Measurements from ENCODE around the gene TCP1. TPM values are rescaled to one million over a fixed set of nuclear protein-coding genes. Genes with fewer than 3 reads are reported as not detected.

TCP1 gene
- total and polyA plus RNA-seq, 2 of the 8 experiments (the other 6 are each of a cell fraction or from before 2014, with no cell fraction given) = 117 to 348 TPM

GRCh38 chr6:159805440-159806020 lies 16.1 kb upstream of the TCP1 start:
- Histone ChIP-seq H3K79me2 (ENCODE audit: control insufficient read depth in 1 of 2, insufficient read depth in 2 of 2, low read length in 2 of 2) (no peaks in the 10 kb centered on the region), H2BK15ac (ENCODE audit: low read length) (no peak overlapping the region), H3K18ac (ENCODE audit: extremely low read depth, low read length) (no peak overlapping the region), H4K8ac (ENCODE audit: extremely low read depth, insufficient read depth, low read length) (no peak overlapping the region), H3K79me1 (ENCODE audit: low read depth, low read length) (no peaks in the 10 kb centered on the region), H3K4me3 (ENCODE audit: extremely low read depth in 1 of 4, insufficient read depth in 2 of 4, low read depth in 3 of 4, low read length in 4 of 4) (no peak overlapping the region), H3K9ac (replicated peaks in 1 of 4; ENCODE audit: extremely low read depth in 1 of 4, low read depth in 3 of 4, low read length in 3 of 4) (no peak overlapping the region), H2AFZ (ENCODE audit: low read length) (no peak overlapping the region), H2BK5ac (ENCODE audit: low read depth, low read length) (no peak overlapping the region; the same call in 1 of the 2 replicates), H3K23ac (ENCODE audit: insufficient read length) (no peak overlapping the region), H4K20me1 (replicated peaks in 1 of 2; ENCODE audit: control insufficient read depth in 1 of 2, insufficient read depth in 2 of 2, low read length in 2 of 2) (no peaks in the 10 kb centered on the region), H3K14ac (ENCODE audit: insufficient read length) (no peak overlapping the region), H3K23me2 (ENCODE audit: low read depth, low read length) (no peaks in the 10 kb centered on the region), H3K27ac (ENCODE audit: low read depth, low read length) (no peak overlapping the region), H3K4ac (replicated peaks; ENCODE audit: insufficient read length, low read depth, low read length) (no peak overlapping the region), H3K27me3 (replicated peaks in 1 of 4; ENCODE audit: control insufficient read depth in 3 of 4, extremely low read depth in 1 of 4, insufficient read depth in 3 of 4, low read length in 3 of 4) (no peaks in the 10 kb centered on the region), H2BK120ac (replicated peaks; ENCODE audit: low read depth, low read length) (no peak overlapping the region), H3K4me1 (replicated peaks in 1 of 4; ENCODE audit: control insufficient read depth in 3 of 4, insufficient read depth in 4 of 4, low read length in 3 of 4) (no peaks in the 10 kb centered on the region), H3K4me2 (ENCODE audit: insufficient read depth in 1 of 2, low read depth in 2 of 2, low read length in 2 of 2) (no peak overlapping the region), H3K9me3 (ENCODE audit: insufficient read depth in 2 of 2, low read depth in 1 of 2, low read length in 1 of 2) (no peaks in the 10 kb centered on the region), H4K5ac (ENCODE audit: insufficient read length, low read depth, low read length) (no peak overlapping the region), H4K91ac (replicated peaks; ENCODE audit: insufficient read length, low read length) (no peak overlapping the region), H3K56ac (replicated peaks; ENCODE audit: insufficient read length, low read depth, low read length) (no peak overlapping the region), H3K36me3 (ENCODE audit: control insufficient read depth in 2 of 4, insufficient read depth in 4 of 4, low read length in 3 of 4) (no peaks in the 10 kb centered on the region), H2BK12ac (ENCODE audit: low read depth, low read length) (no peak overlapping the region), H2AK5ac (ENCODE audit: low read depth, low read length) (no peak overlapping the region; the same call in 1 of the 2 replicates), H2BK20ac (ENCODE audit: low read length) (no peak overlapping the region)
- no peak for FAIRE-seq
- WGBS, 2 experiments (ENCODE audit: extremely low coverage in 1 of 2, insufficient coverage in 1 of 2, insufficient read length in 1 of 2, insufficient replicate concordance in 2 of 2, low coverage in 1 of 2, low lambda C conversion rate in 2 of 2, missing lambda C conversion rate in 1 of 2) = 90% methylated on average over 6 of the region's 6 CpGs; no CpG with 5 or more reads in 1 of the 2 experiments
- ChIA-PET CTCF (ENCODE audit: partially characterized antibody) (interaction anchor here (0.8 to 1.0 kb wide), 3 partner anchors 9 to 333 kb away, joined by 3 read pairs; no protein-coding TSS in a partner anchor), POLR2A (ENCODE audit: partially characterized antibody) (interaction anchor here (0.6 to 1.7 kb wide), 4 partner anchors 9 to 77 kb away, joined by 3 to 8 read pairs (median 4); partner anchors contain the start of genes MRPL18 and TCP1)
- DNase-seq (ENCODE audit: low read depth in 1 of 2, low spot score in 2 of 2) = no peak
- no peak for TF ChIP-seq RFX5 (IDR thresholded peaks at IDR 0.05; ENCODE audit: borderline replicate concordance, low read depth, low read length)
- no peak for TF ChIP-seq RAD21 (IDR thresholded peaks at IDR 0.05 in 1 of 2, conservative IDR thresholded peaks at IDR 0.05 in 1 of 2; ENCODE audit: low read depth in 2 of 2, low read length in 2 of 2)
- TF ChIP-seq FOSL1 (IDR thresholded peaks at IDR 0.05; ENCODE audit: insufficient read depth, low read depth, low read length) = no peak
- TF ChIP-seq HDAC6 (IDR thresholded peaks at IDR 0.05; ENCODE audit: low read depth, low read length) = no peak
- no peak for TF ChIP-seq CEBPB (IDR thresholded peaks at IDR 0.05; ENCODE audit: low read depth, low read length)
- no peak for TF ChIP-seq EP300 (IDR thresholded peaks at IDR 0.05; ENCODE audit: borderline replicate concordance in 1 of 2, low read depth in 2 of 2, low read length in 2 of 2)
- TF ChIP-seq ATF2 (IDR thresholded peaks at IDR 0.05; ENCODE audit: low read length) = no peak
- no peak for TF ChIP-seq E2F6 (IDR thresholded peaks at IDR 0.05)
- TF ChIP-seq POLR2AphosphoS5 (IDR thresholded peaks at IDR 0.05; ENCODE audit: low read depth, low read length) = no peak
- TF ChIP-seq YY1 (IDR thresholded peaks at IDR 0.05; ENCODE audit: low read depth, low read length) = no peak
- TF ChIP-seq TEAD4 (IDR thresholded peaks at IDR 0.05; ENCODE audit: low read depth, low read length) = no peak
